HG02938 (cell line): ENCODE results near the gene ANK2.

Source experiments
- ATAC-seq: cut with Tn5 transposase; IDR thresholded peaks from one replicate; pipeline ENCODE4 v1.9.1; 2021; ENCODE audit warnings: mild to moderate bottlenecking, moderate library complexity; ENCODE audit not compliant: unreplicated experiment

The ANK2 gene

DNA sequence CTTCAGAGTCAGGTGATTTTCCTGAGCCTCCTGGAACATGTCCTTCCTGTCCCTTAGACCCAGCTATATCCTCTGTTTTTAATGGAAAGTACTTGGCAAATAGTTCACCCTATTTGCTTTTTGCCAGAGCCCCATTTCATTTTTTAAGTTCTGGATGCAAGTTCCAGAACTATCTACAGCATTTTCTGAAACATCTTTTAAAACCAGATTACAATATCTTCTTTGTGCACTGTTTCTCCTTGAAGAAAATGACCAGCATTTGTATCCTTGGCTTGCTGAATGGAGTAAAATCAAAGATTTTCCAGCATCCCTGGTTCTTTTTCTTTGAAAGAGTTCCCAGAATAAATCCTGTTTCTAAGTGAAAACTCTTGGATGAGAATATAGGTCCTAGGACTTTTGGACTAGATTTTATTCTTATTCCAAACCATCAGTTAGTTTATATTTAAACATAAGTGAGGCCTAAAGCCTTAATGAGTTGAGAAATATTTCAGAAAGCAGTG, 224.3 kb downstream of the ANK2 start:
- no peak for ATAC-seq

- ATAC-seq = no peak
Observed at GRCh38 chr4:113276464-113277170, 227.2 kb downstream of the ANK2 start.

- peak; percentile 99 for ATAC-seq
Observed at GRCh38 chr4:113278324-113278934, 229.0 kb downstream of the ANK2 start.

- ATAC-seq = no peak
Observed at GRCh38 chr4:113285501-113285900, 236.0 kb downstream of the ANK2 start.

- no peak for ATAC-seq
Observed at GRCh38 chr4:113288257-113288656, 238.8 kb downstream of the ANK2 start.

DNA sequence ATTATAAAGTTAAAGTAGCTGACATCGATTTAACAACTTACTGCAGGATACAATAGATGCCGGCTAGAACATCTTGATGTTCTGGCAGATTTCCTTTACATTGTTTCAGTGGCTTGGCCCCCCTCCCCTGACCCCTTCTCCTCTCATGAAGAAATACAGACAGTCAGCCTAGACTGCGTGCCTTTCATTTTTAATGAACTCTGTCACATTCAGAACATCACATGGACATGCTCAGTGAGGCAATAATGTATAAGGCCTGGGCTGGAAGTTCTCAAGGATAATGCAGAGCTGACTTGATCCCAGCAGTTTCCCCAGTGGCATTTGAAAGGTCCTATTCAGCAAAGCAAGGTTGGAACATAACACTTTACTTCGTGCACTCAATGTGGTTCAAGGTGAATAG, 239.2 kb downstream of the ANK2 start:
- ATAC-seq = no peak

DNA sequence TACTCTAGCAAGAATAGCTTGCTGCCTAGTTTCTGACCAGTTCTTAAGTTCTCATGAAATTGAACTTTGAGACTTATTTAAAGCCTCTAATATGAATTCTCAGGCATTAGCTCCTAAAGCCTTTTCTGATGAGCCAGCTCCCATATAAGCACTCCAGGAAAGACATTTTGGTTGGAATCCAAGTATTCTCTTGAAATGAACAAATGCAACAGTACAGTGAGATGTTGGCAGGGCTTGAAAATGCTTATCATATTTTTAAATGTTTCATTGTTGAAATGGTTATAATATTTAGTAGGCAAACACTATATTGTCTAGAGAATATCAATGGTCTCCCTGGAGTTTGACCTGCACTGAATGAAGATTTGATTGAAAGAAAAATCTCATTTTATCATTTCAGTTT, 240.3 kb downstream of the ANK2 start:
- ATAC-seq = no peak

DNA sequence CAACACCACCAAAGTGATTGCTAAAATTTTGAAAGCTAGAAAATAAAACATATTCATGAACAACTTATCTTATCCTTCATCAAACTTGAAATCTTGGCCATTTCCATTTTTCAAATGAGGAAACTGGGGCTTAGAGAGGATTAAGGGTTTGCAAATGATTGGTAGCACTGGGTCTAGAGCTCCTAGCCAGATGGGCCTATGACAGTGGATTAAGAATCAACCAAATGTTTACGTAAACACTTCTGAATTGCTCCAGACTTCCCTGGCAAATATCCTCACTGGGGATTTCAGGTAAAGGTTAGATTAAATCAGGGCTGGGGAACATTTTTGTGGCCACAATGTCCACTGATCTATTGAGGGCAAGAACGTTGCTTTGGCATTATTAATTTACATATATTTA, 241.2 kb downstream of the ANK2 start:
- ATAC-seq = no peak

- no peak for ATAC-seq
Observed at GRCh38 chr4:113292371-113293042, 243.1 kb downstream of the ANK2 start.

GRCh38 chr4:113293043-113293560, 243.6 kb downstream of the ANK2 start:
- ATAC-seq = no peak

DNA sequence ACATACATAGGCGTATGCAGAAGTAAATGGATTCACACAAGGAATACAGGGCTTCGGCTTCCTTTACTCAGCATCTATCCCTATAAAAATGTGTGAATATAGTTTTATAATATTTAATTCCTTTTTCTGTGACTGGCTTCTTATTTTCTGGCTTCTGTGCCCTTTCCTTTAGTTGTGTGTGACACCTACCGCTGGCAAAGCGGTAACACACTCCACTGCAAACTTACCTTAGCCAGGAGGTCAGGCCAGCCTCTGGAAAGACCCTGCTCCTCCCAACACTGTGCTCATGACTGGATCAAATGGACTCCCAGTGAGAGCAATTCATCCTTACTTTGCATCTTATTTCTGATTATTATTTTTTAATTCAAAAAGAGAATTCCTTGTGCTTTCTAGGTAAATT, 244.2 kb downstream of the ANK2 start:
- no peak for ATAC-seq

GRCh38 chr4:113294908-113295307, 245.5 kb downstream of the ANK2 start:
- ATAC-seq = no peak

DNA sequence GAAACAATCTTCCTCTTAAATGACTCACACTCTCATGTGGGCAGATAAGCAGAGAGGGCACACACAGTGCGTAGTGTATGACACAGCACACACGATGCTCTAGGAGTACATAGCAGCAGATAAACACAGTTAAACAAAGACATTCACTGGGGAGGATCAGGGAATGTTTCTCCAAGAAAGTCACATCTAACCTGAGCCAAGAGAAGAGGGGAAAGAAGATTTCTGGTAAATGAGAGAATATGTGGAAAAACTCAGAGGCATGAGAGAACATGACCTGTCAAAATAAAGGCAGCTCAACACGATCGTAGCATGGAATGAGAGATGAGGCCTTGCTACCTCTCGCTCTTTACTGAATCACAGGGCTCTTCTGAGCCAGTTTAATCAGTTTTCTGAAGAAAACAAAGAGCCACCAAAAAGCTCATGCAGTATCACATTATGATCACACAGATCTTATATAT, 251.0 kb downstream of the ANK2 start:
- ATAC-seq = no peak

DNA sequence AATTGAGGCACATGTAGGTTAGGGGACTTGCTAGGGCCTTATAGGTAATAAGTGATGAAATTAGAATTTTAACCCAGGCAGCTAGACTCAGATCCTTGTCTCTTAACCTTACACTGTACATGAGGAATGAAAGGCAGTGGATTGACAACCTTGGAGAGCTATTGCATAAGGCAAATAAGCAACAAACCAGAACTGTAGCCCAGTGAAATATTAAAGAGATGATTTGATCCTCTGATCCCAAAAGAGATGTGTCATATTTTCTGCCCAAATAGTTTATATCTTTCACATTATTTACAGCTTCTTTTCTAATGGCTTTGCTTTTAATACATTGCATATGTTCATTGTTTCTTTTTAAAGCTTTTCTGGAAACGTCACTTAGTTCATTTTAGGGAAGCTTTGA, 252.6 kb downstream of the ANK2 start:
- ATAC-seq = no peak

DNA sequence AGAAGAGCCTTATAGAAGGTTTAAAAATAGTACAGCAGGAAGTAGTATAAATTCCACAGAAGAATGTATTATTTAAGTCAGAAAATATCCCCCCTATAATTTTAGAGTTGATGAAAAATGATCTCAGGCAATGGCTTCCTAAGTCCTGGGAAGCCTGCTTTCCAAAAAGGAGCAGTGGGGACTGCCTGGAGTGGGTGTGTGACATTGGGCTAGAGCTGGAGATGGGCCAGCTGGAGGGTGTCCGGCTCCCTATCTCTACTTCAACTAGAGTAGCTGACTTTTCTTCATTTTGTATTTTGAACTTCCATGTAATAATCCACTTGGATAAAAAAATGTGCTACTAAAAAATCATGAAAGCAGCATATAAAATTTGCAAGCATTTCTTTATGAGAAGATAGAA, 253.9 kb downstream of the ANK2 start:
- ATAC-seq = no peak

- ATAC-seq = no peak
Observed at GRCh38 chr4:113311047-113311446, 261.6 kb downstream of the ANK2 start.

GRCh38 chr4:113312529-113312928, 263.1 kb downstream of the ANK2 start:
- ATAC-seq = no peak

GRCh38 chr4:113314426-113314825, 265.0 kb downstream of the ANK2 start:
- no peak for ATAC-seq

DNA sequence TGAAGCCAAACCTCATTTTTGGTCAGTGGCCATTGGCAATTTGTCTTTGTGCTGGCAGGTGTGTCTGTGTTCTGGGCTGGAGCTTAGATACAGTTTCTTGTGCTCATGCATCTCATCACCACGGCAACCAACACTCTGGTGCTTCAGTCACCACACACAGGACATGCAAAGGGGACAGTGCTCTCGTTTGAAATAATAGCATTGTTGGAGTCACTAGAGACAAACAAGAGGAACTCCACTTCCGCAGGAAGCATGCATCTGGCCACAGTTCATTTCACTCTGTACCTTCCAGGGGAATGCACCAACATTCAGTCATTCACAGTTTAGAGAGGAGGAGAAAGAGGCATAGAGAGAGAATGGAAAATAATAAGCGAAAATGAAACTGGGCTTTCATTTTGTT, 267.4 kb downstream of the ANK2 start:
- peak; percentile 99 for ATAC-seq

GRCh38 chr4:113317523-113317922, 268.1 kb downstream of the ANK2 start:
- ATAC-seq = no peak

- no peak for ATAC-seq
Observed at GRCh38 chr4:113322736-113323135, 273.3 kb downstream of the ANK2 start.
